Measurements from ENCODE around the gene CAB39L.

CAB39L gene

DNA sequence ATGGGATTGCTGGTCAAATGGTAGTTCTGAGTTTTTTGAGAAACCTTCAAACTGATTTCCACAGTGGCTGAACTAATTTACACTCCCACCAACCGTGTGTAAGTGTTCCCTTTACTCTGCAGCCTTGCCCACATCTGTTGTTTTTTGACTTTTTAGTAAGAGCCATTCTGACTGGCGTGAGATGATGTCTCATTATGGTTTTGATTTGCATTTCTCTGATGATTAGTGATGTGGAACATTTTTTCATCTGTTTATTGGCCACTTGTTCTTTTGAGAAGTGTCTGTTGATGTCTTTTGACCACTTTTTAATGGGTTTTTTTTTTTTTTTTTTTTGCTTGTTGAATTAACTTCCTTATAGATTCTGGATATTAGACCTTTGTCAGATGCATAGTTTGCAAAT, 4.3 kb downstream of the CAB39L start:
- Histone ChIP-seq H3K4me2 (ENCODE audit: low read length) (no peak overlapping the region), H3K27me3 (ENCODE audit: control insufficient read depth, insufficient read depth, low read length) (no peaks in the 10 kb centered on the region), H3K4me3 (ENCODE audit: low read length) (no peak overlapping the region), H3K36me3 (ENCODE audit: insufficient read depth, low read length) (no peaks in the 10 kb centered on the region), H3K9me3 (replicated peaks; ENCODE audit: low read length) (no peaks in the 10 kb centered on the region), H3K9ac (ENCODE audit: low read depth, low read length) (no peak overlapping the region), H3K4me1 (ENCODE audit: control insufficient read depth, insufficient read depth, low read length) (peaks cover 12% of the 10 kb centered on the region)

DNA sequence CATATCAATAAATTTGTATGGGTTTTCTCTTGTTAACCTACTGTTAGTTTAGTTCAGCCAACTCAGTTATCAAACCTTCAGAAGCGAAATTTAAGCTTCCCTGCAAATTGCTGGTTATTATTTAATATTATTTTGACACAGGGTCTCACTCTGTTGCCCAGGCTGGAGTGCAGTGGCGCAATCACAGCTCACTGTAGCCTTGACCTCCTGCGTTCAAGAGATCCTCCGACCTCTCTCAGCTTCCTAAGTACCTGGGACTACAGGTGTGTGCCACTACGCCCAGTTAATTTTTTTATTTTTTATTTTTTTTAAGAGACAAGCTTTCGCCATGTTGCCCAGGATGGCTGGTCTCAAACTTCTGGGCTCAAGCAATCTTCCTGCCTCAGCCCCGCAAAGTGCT, 6.2 kb downstream of the CAB39L start:
- no peaks in the 10 kb centered on the region for H3K36me3 ChIP-seq (ENCODE audit: insufficient read depth, low read length)

DNA sequence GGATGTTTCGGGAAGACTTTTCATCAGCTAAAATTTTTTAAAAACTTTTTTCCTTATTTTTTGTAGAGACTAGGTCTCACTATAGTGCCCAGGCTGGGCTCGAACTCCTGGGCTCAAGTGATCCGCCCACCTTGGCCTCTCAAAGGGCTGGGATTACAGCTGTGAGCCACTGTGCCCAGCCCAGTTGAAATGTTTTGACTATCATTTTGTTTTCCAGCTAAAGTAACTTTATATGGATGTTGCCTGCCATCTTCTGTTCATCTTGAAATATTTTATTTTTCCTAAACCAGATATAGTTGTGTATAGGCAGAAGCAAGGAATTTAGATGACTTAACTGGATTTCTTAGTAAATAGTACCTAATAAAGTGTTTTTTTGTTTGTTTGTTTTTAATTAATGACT, 7.0 kb downstream of the CAB39L start:
- H3K27me3 ChIP-seq (ENCODE audit: control insufficient read depth, insufficient read depth, low read length): no peaks in the 10 kb centered on the region
- H3K4me2 ChIP-seq (ENCODE audit: low read length): no peak overlapping the region
- no peak overlapping the region for H3K4me3 ChIP-seq (ENCODE audit: low read length)
- peak overlapping the region; percentile 53 for H3K9ac ChIP-seq (ENCODE audit: low read depth, low read length)
- H3K9me3 ChIP-seq (replicated peaks; ENCODE audit: low read length): no peaks in the 10 kb centered on the region
- no peaks in the 10 kb centered on the region for H3K36me3 ChIP-seq (ENCODE audit: insufficient read depth, low read length)
- H3K4me1 ChIP-seq (ENCODE audit: control insufficient read depth, insufficient read depth, low read length): peaks cover 8% of the 10 kb centered on the region

More for the DNA sequence above, 6.2 kb downstream of the CAB39L start:
- Histone ChIP-seq H3K4me3 (ENCODE audit: low read length) (no peak overlapping the region), H3K9ac (ENCODE audit: low read depth, low read length) (no peak overlapping the region), H3K27me3 (ENCODE audit: control insufficient read depth, insufficient read depth, low read length) (no peaks in the 10 kb centered on the region), H3K9me3 (replicated peaks; ENCODE audit: low read length) (no peaks in the 10 kb centered on the region), H3K4me2 (ENCODE audit: low read length) (no peak overlapping the region), H3K4me1 (ENCODE audit: control insufficient read depth, insufficient read depth, low read length) (peaks cover 8% of the 10 kb centered on the region)

- H3K36me3 ChIP-seq (ENCODE audit: insufficient read depth, low read length): peaks cover 2% of the 10 kb centered on the region
- H3K9ac ChIP-seq (ENCODE audit: low read depth, low read length): peak overlapping the region; percentile 53
- no peak overlapping the region for H3K4me3 ChIP-seq (ENCODE audit: low read length)
- peaks cover 8% of the 10 kb centered on the region for H3K4me1 ChIP-seq (ENCODE audit: control insufficient read depth, insufficient read depth, low read length)
- H3K27me3 ChIP-seq (ENCODE audit: control insufficient read depth, insufficient read depth, low read length): no peaks in the 10 kb centered on the region
- peak overlapping the region; percentile 28 for H3K4me2 ChIP-seq (ENCODE audit: low read length)
- no peaks in the 10 kb centered on the region for H3K9me3 ChIP-seq (replicated peaks; ENCODE audit: low read length)
These were observed 7.9 kb downstream of the CAB39L start for GRCh38 chr13:49435992-49436391.

DNA sequence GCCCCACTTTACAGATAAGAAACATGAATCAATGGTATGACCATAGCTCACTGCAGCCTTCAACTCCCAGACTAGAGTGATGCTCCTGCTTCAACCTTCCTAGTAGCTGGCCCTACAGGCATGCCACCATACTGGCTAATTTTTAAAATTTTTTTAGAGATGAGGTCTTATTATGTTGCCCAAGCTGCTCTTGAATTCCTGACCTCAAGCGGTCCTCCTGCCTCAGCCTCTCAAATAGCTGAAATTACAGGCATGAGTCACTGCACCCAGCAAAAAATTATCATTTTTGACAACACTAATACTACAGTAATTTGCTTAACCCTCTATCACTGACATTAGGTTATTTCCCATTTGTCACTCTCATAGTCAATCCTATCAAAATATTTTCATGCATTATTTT, 14.7 kb downstream of the CAB39L start:
- Histone ChIP-seq H3K9ac (ENCODE audit: low read depth, low read length) (no peak overlapping the region), H3K9me3 (replicated peaks; ENCODE audit: low read length) (no peaks in the 10 kb centered on the region), H3K27me3 (ENCODE audit: control insufficient read depth, insufficient read depth, low read length) (no peaks in the 10 kb centered on the region), H3K4me2 (ENCODE audit: low read length) (no peak overlapping the region), H3K4me1 (ENCODE audit: control insufficient read depth, insufficient read depth, low read length) (no peaks in the 10 kb centered on the region), H3K36me3 (ENCODE audit: insufficient read depth, low read length) (peaks cover 4% of the 10 kb centered on the region), H3K4me3 (ENCODE audit: low read length) (no peak overlapping the region)

GRCh38 chr13:49428041-49428763, 15.7 kb downstream of the CAB39L start:
- Histone ChIP-seq H3K27me3 (ENCODE audit: control insufficient read depth, insufficient read depth, low read length) (no peaks in the 10 kb centered on the region), H3K36me3 (ENCODE audit: insufficient read depth, low read length) (peaks cover 4% of the 10 kb centered on the region), H3K4me2 (ENCODE audit: low read length) (no peak overlapping the region), H3K4me3 (ENCODE audit: low read length) (no peak overlapping the region), H3K4me1 (ENCODE audit: control insufficient read depth, insufficient read depth, low read length) (no peaks in the 10 kb centered on the region), H3K9ac (ENCODE audit: low read depth, low read length) (no peak overlapping the region), H3K9me3 (replicated peaks; ENCODE audit: low read length) (no peaks in the 10 kb centered on the region)

DNA sequence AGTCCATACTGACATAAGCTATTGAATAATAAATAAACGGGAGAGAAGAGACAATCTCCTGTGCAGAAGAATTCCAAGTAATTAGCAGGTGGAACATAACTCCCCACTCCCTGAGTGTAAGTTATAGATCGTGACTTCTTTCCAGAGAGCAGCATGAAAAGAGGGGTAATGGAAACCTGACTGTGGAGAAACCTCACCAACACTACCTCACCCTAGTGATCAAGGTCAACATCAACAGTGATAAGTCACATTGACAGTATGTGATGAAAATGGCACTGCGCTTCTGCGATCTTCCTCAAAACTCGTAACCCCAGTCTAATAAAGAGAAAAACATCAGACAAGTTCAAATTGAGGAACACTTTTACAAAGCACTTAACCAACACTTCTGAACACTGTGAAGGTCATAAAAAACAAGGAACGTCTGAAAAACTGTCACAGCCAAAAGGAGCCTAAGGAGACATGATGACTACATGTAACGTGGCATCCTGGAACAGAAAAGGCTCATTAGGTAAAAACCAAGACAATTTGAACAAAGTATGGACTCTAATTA, 19.8 kb downstream of the CAB39L start:
- peaks cover 7% of the 10 kb centered on the region for H3K4me1 ChIP-seq (ENCODE audit: control insufficient read depth, insufficient read depth, low read length)
- no peaks in the 10 kb centered on the region for H3K27me3 ChIP-seq (ENCODE audit: control insufficient read depth, insufficient read depth, low read length)
- H3K4me2 ChIP-seq (ENCODE audit: low read length): no peak overlapping the region
- no peak overlapping the region for H3K9ac ChIP-seq (ENCODE audit: low read depth, low read length)
- H3K9me3 ChIP-seq (replicated peaks; ENCODE audit: low read length): no peaks in the 10 kb centered on the region
- no peak overlapping the region for H3K4me3 ChIP-seq (ENCODE audit: low read length)
- H3K36me3 ChIP-seq (ENCODE audit: insufficient read depth, low read length): no peaks in the 10 kb centered on the region

GRCh38 chr13:49421391-49421790, 22.5 kb downstream of the CAB39L start:
- Histone ChIP-seq H3K4me3 (ENCODE audit: low read length) (no peak overlapping the region), H3K4me1 (ENCODE audit: control insufficient read depth, insufficient read depth, low read length) (peaks cover 7% of the 10 kb centered on the region), H3K27me3 (ENCODE audit: control insufficient read depth, insufficient read depth, low read length) (no peaks in the 10 kb centered on the region), H3K36me3 (ENCODE audit: insufficient read depth, low read length) (no peaks in the 10 kb centered on the region), H3K4me2 (ENCODE audit: low read length) (no peak overlapping the region), H3K9me3 (replicated peaks; ENCODE audit: low read length) (no peaks in the 10 kb centered on the region), H3K9ac (ENCODE audit: low read depth, low read length) (no peak overlapping the region)

DNA sequence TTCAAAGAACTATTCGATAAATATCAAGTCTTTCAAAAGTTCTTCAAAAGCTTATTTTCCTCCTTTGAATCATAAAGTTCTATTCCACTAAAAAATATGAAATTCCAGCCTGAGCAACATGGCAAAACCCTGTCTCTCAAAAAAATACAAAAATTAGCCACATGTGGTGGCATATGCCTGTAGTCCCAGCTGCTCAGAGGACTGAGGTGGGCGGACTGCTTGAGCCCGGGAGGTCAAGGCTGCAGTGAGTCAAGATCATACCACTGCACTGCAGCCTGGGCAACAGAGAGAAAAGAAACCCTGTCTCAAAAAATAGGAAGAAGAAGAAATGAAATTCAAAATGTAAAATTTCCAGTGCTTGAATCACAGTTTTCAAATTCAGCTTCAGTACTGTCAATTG, 24.6 kb downstream of the CAB39L start:
- peak overlapping the region; percentile 4 for H3K4me2 ChIP-seq (ENCODE audit: low read length)
- H3K4me3 ChIP-seq (ENCODE audit: low read length): no peak overlapping the region
- no peaks in the 10 kb centered on the region for H3K36me3 ChIP-seq (ENCODE audit: insufficient read depth, low read length)
- H3K4me1 ChIP-seq (ENCODE audit: control insufficient read depth, insufficient read depth, low read length): peaks cover 7% of the 10 kb centered on the region
- no peaks in the 10 kb centered on the region for H3K9me3 ChIP-seq (replicated peaks; ENCODE audit: low read length)
- no peaks in the 10 kb centered on the region for H3K27me3 ChIP-seq (ENCODE audit: control insufficient read depth, insufficient read depth, low read length)
- peak overlapping the region; percentile 50 for H3K9ac ChIP-seq (ENCODE audit: low read depth, low read length)

DNA sequence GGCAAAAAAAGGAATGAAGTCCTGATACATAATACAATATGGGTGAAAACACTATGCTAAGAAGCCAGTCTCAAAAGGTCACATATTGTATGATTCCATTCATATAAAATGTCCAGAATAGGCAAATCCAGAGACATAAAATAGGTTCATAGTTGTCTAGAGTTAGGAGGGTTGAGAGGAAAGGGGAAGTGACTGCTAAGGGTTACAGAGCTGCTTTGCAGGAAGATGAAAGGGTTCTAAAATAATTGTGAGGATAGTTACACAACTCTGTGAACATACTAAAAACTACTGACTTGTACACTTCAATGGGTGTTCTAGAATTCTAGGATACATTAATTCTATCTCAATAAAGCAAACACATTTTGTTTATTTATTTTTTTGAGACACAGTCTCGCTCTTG, 25.7 kb downstream of the CAB39L start:
- no peak overlapping the region for H3K4me2 ChIP-seq (ENCODE audit: low read length)
- no peak overlapping the region for H3K9ac ChIP-seq (ENCODE audit: low read depth, low read length)
- no peaks in the 10 kb centered on the region for H3K9me3 ChIP-seq (replicated peaks; ENCODE audit: low read length)
- peaks cover 7% of the 10 kb centered on the region for H3K4me1 ChIP-seq (ENCODE audit: control insufficient read depth, insufficient read depth, low read length)
- H3K36me3 ChIP-seq (ENCODE audit: insufficient read depth, low read length): no peaks in the 10 kb centered on the region
- no peaks in the 10 kb centered on the region for H3K27me3 ChIP-seq (ENCODE audit: control insufficient read depth, insufficient read depth, low read length)
- no peak overlapping the region for H3K4me3 ChIP-seq (ENCODE audit: low read length)

DNA sequence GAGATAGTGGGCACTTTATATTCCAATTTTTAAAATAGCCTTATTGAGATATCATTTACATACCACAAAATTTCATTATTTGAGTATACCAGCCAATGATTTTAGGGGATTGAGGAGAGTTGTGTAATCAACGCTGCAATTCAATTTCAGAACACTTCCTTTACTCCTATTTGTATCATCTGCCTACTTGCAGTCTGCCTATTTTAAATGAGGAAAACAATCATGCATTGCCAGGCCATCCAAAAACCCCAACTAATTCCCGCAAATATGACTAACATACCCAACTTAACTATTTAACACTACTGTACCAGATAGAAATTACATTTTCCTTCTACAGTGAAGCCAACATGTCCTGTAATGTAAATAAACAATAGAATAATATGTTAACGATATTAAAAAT, 26.7 kb downstream of the CAB39L start:
- H3K36me3 ChIP-seq (ENCODE audit: insufficient read depth, low read length): peaks cover 3% of the 10 kb centered on the region
- no peak overlapping the region for H3K4me2 ChIP-seq (ENCODE audit: low read length)
- no peaks in the 10 kb centered on the region for H3K9me3 ChIP-seq (replicated peaks; ENCODE audit: low read length)
- H3K27me3 ChIP-seq (ENCODE audit: control insufficient read depth, insufficient read depth, low read length): no peaks in the 10 kb centered on the region
- peaks cover 7% of the 10 kb centered on the region for H3K4me1 ChIP-seq (ENCODE audit: control insufficient read depth, insufficient read depth, low read length)
- no peak overlapping the region for H3K9ac ChIP-seq (ENCODE audit: low read depth, low read length)
- H3K4me3 ChIP-seq (ENCODE audit: low read length): no peak overlapping the region

GRCh38 chr13:49412749-49413148, 31.1 kb downstream of the CAB39L start:
- H3K4me1 ChIP-seq (ENCODE audit: control insufficient read depth, insufficient read depth, low read length): no peaks in the 10 kb centered on the region
- peaks cover 3% of the 10 kb centered on the region for H3K36me3 ChIP-seq (ENCODE audit: insufficient read depth, low read length)
- H3K4me2 ChIP-seq (ENCODE audit: low read length): no peak overlapping the region
- no peak overlapping the region for H3K9ac ChIP-seq (ENCODE audit: low read depth, low read length)
- H3K9me3 ChIP-seq (replicated peaks; ENCODE audit: low read length): no peaks in the 10 kb centered on the region
- no peak overlapping the region for H3K4me3 ChIP-seq (ENCODE audit: low read length)
- no peaks in the 10 kb centered on the region for H3K27me3 ChIP-seq (ENCODE audit: control insufficient read depth, insufficient read depth, low read length)
